ENCODE measurements around the gene CP.

DNA sequence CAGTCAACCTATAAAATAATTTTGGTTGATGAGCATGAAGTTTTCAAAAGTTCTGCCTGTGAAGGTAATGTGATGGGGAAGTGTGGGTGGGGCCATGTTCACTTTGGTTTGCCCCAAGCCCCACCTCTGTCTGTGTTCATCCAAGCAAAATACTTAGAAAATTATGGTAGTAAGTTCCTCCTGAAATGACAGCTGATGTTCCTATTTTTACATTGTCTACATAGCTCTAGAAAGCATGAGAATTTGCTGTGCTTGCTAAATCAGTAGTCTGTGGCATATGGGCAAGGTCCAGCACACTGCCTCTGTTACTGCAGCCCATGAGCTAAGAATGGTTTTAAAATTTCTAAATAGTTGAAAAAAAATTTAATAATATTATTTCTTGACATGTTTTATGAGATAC, 21.9 kb upstream of the CP start:
- TF ChIP-seq REST (IDR thresholded peaks at IDR 0.05; ENCODE audit: low read depth) (no peak), EGR1 (IDR thresholded peaks at IDR 0.05) (no peak), CREB1 (IDR thresholded peaks at IDR 0.05; ENCODE audit: low read depth) (no peak), TAF1 (IDR thresholded peaks at IDR 0.05; ENCODE audit: low read depth) (no peak)

All from Ishikawa (cell line).